OCI-LY7 (cell line): ENCODE results near the gene TAF11L8. TPM values are rescaled to one million over a fixed set of nuclear protein-coding genes. Genes with fewer than 3 reads are reported as not detected.

Experiments
- BruUV-seq: library from RNA; stranded (reverse); fragments of 400-500 nt; replicated peaks from 2 replicates; lab custom pipeline; 2021; lab: Mats Ljungman, UMichigan
- CTCF ChIA-PET: fragments of 300-600 bp; sonication (Branson Sonifier 250); formaldehyde crosslinking; loops from one replicate; lab custom pipeline; 2022; ENCODE audit warnings: antibody characterized with exemption; ENCODE audit not compliant: unreplicated experiment; lab: Charles Lee
- POLR2A ChIA-PET: fragments of 300-600 bp; sonication (Branson Sonifier 250); formaldehyde crosslinking; loops from one replicate; lab custom pipeline; 2022; ENCODE audit warnings: antibody characterized with exemption; lab: Charles Lee
- DNase-seq: peaks from one replicate; pipeline ENCODE4 v3.0.0-alpha.2; 2015; ENCODE audit warnings: low spot score
- H2AFZ ChIP-seq: fragments of 200-600 bp; sonication (generic), shearing (Covaris generic); 2 replicates; pipeline ENCODE4 v1.6.1; 2014; ENCODE audit warnings: mild to moderate bottlenecking, antibody characterized with exemption, low read length, moderate library complexity
- H3K27ac ChIP-seq: fragments of 200-600 bp; sonication (generic); 2 replicates; pipeline ENCODE4 v1.5.1; 2014; ENCODE audit warnings: mixed run types, low read depth, mild to moderate bottlenecking, moderate library complexity, low read length, inconsistent platforms; ENCODE audit not compliant: poor library complexity, severe bottlenecking
- H3K36me3 ChIP-seq: fragments of 200-600 bp; sonication (generic); 2 replicates; pipeline ENCODE4 v1.6.1; 2014; ENCODE audit warnings: mild to moderate bottlenecking, antibody characterized with exemption, low read length, moderate library complexity, mixed read lengths; ENCODE audit not compliant: insufficient read depth
- H3K4me1 ChIP-seq: fragments of 200-600 bp; sonication (generic); 2 replicates; pipeline ENCODE4 v1.5.1; 2014; ENCODE audit warnings: mild to moderate bottlenecking, low read length; ENCODE audit not compliant: insufficient read depth, poor library complexity, severe bottlenecking
- H3K4me2 ChIP-seq: fragments of 200-600 bp; sonication (generic); 2 replicates; pipeline ENCODE4 v1.6.1; 2014; ENCODE audit warnings: mild to moderate bottlenecking, low read length
- H3K4me3 ChIP-seq: fragments of 200-600 bp; sonication (generic); 2 replicates; pipeline ENCODE4 v1.5.1; 2014; ENCODE audit warnings: mild to moderate bottlenecking, low read depth, low read length; ENCODE audit not compliant: poor library complexity, severe bottlenecking
- H3K79me2 ChIP-seq: fragments of 200-600 bp; sonication (generic); 2 replicates; pipeline ENCODE4 v1.6.1; 2016; ENCODE audit warnings: low read depth, mild to moderate bottlenecking, low read length, moderate library complexity, mixed read lengths; ENCODE audit not compliant: insufficient read depth
- H3K9me2 ChIP-seq: fragments of 200-600 bp; sonication (generic); 2 replicates; pipeline ENCODE4 v1.6.1; 2016; ENCODE audit warnings: mild to moderate bottlenecking, low read length, mixed read lengths; ENCODE audit not compliant: insufficient read depth
- H3K9me3 ChIP-seq: fragments of 200-600 bp; sonication (generic); 2 replicates; pipeline ENCODE4 v1.6.1; 2014; ENCODE audit warnings: mild to moderate bottlenecking, mixed run types, low read length, mixed read lengths
- H4K20me1 ChIP-seq: fragments of 200-600 bp; sonication (generic); 2 replicates; pipeline ENCODE4 v1.6.1; 2014; ENCODE audit warnings: mild to moderate bottlenecking, antibody characterized with exemption, low read length, moderate library complexity, mixed read lengths; ENCODE audit not compliant: insufficient read depth
- CTCF ChIP-seq: fragments of 200-600 bp; sonication (generic); conservative IDR thresholded peaks from 2 replicates; pipeline ENCODE4 v1.5.1; 2014; ENCODE audit warnings: mild to moderate bottlenecking, antibody characterized with exemption, low read length, moderate library complexity, mixed read lengths
- EZH2phosphoT487 ChIP-seq: fragments of 200-600 bp; sonication (generic); IDR thresholded peaks from 2 replicates; pipeline ENCODE4 v1.6.1; 2018; ENCODE audit warnings: low read depth, borderline replicate concordance, mild to moderate bottlenecking, mixed run types, antibody characterized with exemption, low read length, moderate library complexity, mixed read lengths
- intact Hi-C: fragments of 100-400 bp; cut with micrococcal nuclease; formaldehyde crosslinking; loops from one replicate; pipeline ENCODE4 v1.10.0; 2022; ENCODE audit not compliant: unreplicated experiment
- total RNA-seq, 2 experiments: library from RNA; depleted of rRNA in 1 of 2; stranded (reverse); fragments of >200 nt in 1 of 2; shearing (Covaris generic) in 1 of 2; gene quantifications; 2 replicates each; pipeline ENCODE4 v1.2.3, GENCODE V29; 2014 to 2022

Gene TAF11L8
- total RNA-seq, 2 experiments from 2014 or later = not detected

- Histone ChIP-seq H3K4me3 (no peak overlapping the region), H3K4me2 (no peak overlapping the region), H3K9me2 (no peaks in the 10 kb centered on the region), H3K79me2 (no peaks in the 10 kb centered on the region), H3K4me1 (no peaks in the 10 kb centered on the region), H4K20me1 (no peaks in the 10 kb centered on the region), H3K27ac (no peak overlapping the region), H3K36me3 (no peaks in the 10 kb centered on the region), H3K9me3 (no peaks in the 10 kb centered on the region), H2AFZ (no peak overlapping the region)
- no peak for DNase-seq
- TF ChIP-seq CTCF (no peak), EZH2phosphoT487 (no peak)
- ChIA-PET CTCF (no interaction called here), POLR2A (no interaction called here)
- BruUV-seq = no TSS peak
- intact Hi-C loops = no loop called here
These were observed 34.9 kb upstream of the TAF11L8 start for GRCh38 chr5:17625686-17626085.

GRCh38 chr5:17620627-17621026 is 29.9 kb upstream of the TAF11L8 start:
- Histone ChIP-seq H3K36me3 (no peaks in the 10 kb centered on the region), H3K27ac (no peak overlapping the region), H4K20me1 (no peaks in the 10 kb centered on the region), H3K4me3 (no peak overlapping the region), H2AFZ (no peak overlapping the region), H3K9me3 (no peaks in the 10 kb centered on the region), H3K9me2 (no peaks in the 10 kb centered on the region), H3K4me1 (no peaks in the 10 kb centered on the region), H3K79me2 (no peaks in the 10 kb centered on the region), H3K4me2 (no peak overlapping the region)
- POLR2A ChIA-PET = no interaction called here
- intact Hi-C loops = no loop called here
- TF ChIP-seq CTCF (peak; percentile 66), EZH2phosphoT487 (no peak)
- BruUV-seq = no TSS peak
- no peak for DNase-seq
- CTCF ChIA-PET = no interaction called here

- Histone ChIP-seq H3K4me3 (no peak overlapping the region), H2AFZ (no peak overlapping the region), H3K27ac (no peak overlapping the region), H3K79me2 (no peaks in the 10 kb centered on the region), H3K9me2 (no peaks in the 10 kb centered on the region), H4K20me1 (no peaks in the 10 kb centered on the region), H3K9me3 (no peaks in the 10 kb centered on the region), H3K4me1 (no peaks in the 10 kb centered on the region), H3K4me2 (no peak overlapping the region), H3K36me3 (no peaks in the 10 kb centered on the region)
- intact Hi-C loops = no loop called here
- DNase-seq = no peak
- TF ChIP-seq CTCF = no peak
- no peak for TF ChIP-seq EZH2phosphoT487
- ChIA-PET POLR2A (no interaction called here), CTCF (no interaction called here)
- no TSS peak for BruUV-seq
These were observed 28.6 kb upstream of the TAF11L8 start for GRCh38 chr5:17619354-17619753.
